DOHH2 (cell line): ENCODE measurements around the gene ALG8.

Experiments
- H3F3A ChIP-seq: fragments of 200-600 bp; sonication (generic), shearing (Covaris generic); 2 replicates; pipeline ENCODE4 v1.6.0; 2016; ENCODE audit warnings: antibody characterized with exemption, mild to moderate bottlenecking; ENCODE audit not compliant: control insufficient read depth, insufficient read depth
- H3K27ac ChIP-seq: fragments of 200-600 bp; sonication (generic); 2 replicates; pipeline ENCODE4 v1.5.1; 2014; ENCODE audit warnings: low read depth, mild to moderate bottlenecking, low read length, moderate library complexity
- H3K27me3 ChIP-seq: fragments of 200-600 bp; sonication (generic); 2 replicates; pipeline ENCODE4 v1.6.1; 2014; ENCODE audit warnings: mild to moderate bottlenecking, low read length, mixed read lengths; ENCODE audit not compliant: control insufficient read depth
- H3K36me3 ChIP-seq: fragments of 200-600 bp; sonication (generic); 2 replicates; pipeline ENCODE4 v1.6.1; 2014; ENCODE audit warnings: mild to moderate bottlenecking, low read length, moderate library complexity, mixed read lengths; ENCODE audit not compliant: control insufficient read depth
- H3K4me1 ChIP-seq: fragments of 200-600 bp; sonication (generic); 2 replicates; pipeline ENCODE4 v1.6.1; 2014; ENCODE audit warnings: mild to moderate bottlenecking, low read length, mixed read lengths; ENCODE audit not compliant: control insufficient read depth
- H3K4me2 ChIP-seq: fragments of 200-600 bp; sonication (generic); 2 replicates; pipeline ENCODE4 v1.6.0; 2014; ENCODE audit warnings: mild to moderate bottlenecking, low read length, moderate library complexity
- H3K4me3 ChIP-seq: fragments of 200-600 bp; sonication (generic); 2 replicates; pipeline ENCODE4 v1.5.1; 2014; ENCODE audit warnings: mild to moderate bottlenecking, low read length, mixed read lengths
- H3K79me2 ChIP-seq: fragments of 200-600 bp; sonication (generic); 2 replicates; pipeline ENCODE4 v1.6.1; 2014; ENCODE audit warnings: mild to moderate bottlenecking, low read length, mixed read lengths; ENCODE audit not compliant: control insufficient read depth
- H3K9me2 ChIP-seq: fragments of 200-600 bp; sonication (generic); replicated peaks from 2 replicates; pipeline ENCODE4 v1.6.1; 2014; ENCODE audit warnings: mild to moderate bottlenecking, low read length, mixed read lengths; ENCODE audit not compliant: control insufficient read depth
- H3K9me3 ChIP-seq: fragments of 200-600 bp; sonication (generic); 2 replicates; pipeline ENCODE4 v1.6.1; 2014; ENCODE audit warnings: antibody characterized with exemption, low read length, mixed read lengths; ENCODE audit not compliant: control insufficient read depth, insufficient read depth
- H4K20me1 ChIP-seq: fragments of 200-600 bp; sonication (generic); 2 replicates; pipeline ENCODE4 v1.6.0; 2014; ENCODE audit warnings: low read depth, mild to moderate bottlenecking, antibody characterized with exemption, low read length, moderate library complexity; ENCODE audit not compliant: control insufficient read depth, insufficient read depth
- EZH2phosphoT487 ChIP-seq: fragments of 200-600 bp; sonication (generic); IDR thresholded peaks from 2 replicates; pipeline ENCODE4 v1.6.1; 2017; ENCODE audit warnings: borderline replicate concordance, mild to moderate bottlenecking, antibody characterized with exemption, low read length, moderate library complexity, mixed read lengths
- TF ChIP-seq, protein P1 (sequence below): fragments of 200-600 bp; sonication (generic); IDR thresholded peaks from one replicate; pipeline ENCODE4 v1.5.1; 2014; ENCODE audit warnings: antibody characterized with exemption, mild to moderate bottlenecking, low read depth, low read length; ENCODE audit not compliant: poor library complexity, severe bottlenecking

The ALG8 gene

DNA sequence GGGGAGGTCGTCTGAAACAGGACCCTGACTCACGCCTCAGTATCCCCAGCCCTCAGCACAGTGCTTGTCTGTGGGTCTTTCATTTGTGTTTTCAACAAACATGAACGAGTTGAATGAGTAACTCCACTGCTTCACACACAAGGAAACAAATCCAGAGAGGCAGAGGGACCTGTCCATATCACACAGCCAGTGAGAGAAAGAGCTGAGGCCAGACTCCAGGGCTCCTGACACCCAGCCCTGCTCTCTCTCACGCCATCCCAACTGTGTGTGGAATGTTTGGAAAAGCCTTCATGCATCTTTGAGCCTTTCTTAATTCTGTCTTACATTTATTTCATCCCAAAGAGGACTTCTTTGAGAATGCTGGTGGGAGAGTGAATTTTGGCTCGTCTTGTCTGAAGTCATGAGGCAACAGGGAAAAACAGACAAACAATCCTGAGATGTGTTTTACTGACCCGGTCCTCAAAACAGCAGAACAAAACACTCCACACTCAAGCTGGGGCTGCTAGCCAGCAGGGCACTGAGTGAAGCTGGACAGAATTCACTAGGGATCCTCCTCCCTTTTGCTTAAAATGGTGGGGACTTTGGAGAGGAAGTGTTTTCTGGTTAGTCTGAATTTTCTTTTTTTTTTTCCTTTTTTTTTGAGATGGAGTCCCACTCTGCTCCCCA, 19.7 kb upstream of the ALG8 start:
- Histone ChIP-seq H3K9me2 (no peaks in the 10 kb centered on the region), H4K20me1 (no peaks in the 10 kb centered on the region), H3K4me1 (no peaks in the 10 kb centered on the region), H3K27ac (no peak overlapping the region), H3K27me3 (no peaks in the 10 kb centered on the region), H3K4me3 (no peak overlapping the region), H3K79me2 (no peaks in the 10 kb centered on the region), H3K9me3 (no peaks in the 10 kb centered on the region), H3K4me2 (no peak overlapping the region), H3F3A (no peaks in the 10 kb centered on the region), H3K36me3 (no peaks in the 10 kb centered on the region)
- TF ChIP-seq EZH2phosphoT487, result no peak

DNA sequence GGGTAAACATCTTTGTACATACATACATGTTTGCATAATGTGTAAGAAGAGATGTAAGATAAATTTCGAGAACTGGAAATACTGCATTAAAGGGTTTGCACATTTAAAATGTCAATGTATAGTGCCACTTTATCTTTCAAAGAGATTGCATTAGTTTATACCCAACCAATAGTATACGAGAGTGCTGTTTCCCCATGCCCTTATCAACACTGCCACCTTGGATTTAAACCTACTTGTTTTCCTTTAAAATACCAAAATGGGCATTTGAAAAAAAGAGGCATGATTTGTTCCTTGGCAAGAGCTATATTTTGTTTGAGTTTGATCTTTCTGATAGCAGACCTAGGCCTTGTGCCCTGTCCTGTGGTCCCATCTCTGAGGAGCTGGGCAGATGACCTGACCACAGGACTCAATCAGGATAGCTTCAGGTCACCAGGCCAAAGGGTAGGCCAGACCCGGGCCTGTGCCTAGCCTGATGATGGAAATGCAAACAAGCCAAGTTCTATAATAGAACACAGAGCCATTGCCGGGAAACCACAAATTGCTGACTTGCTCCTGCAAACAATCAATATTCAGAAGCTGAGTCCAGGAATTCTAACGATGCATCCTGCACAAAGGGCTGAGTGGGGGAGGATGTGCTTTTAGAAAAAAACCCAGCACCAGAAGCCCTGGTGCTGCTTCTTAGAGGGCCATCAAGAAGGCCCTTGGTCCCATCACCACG, 16.9 kb upstream of the ALG8 start:
- no peak overlapping the region for H3K27ac ChIP-seq
- no peaks in the 10 kb centered on the region for H3K9me3 ChIP-seq
- no peak overlapping the region for H3K4me3 ChIP-seq
- no peaks in the 10 kb centered on the region for H4K20me1 ChIP-seq
- no peaks in the 10 kb centered on the region for H3K9me2 ChIP-seq
- H3K27me3 ChIP-seq, result no peaks in the 10 kb centered on the region
- H3F3A ChIP-seq, result no peaks in the 10 kb centered on the region
- no peaks in the 10 kb centered on the region for H3K4me1 ChIP-seq
- no peak for TF ChIP-seq EZH2phosphoT487
- TF ChIP-seq, protein P1, sequence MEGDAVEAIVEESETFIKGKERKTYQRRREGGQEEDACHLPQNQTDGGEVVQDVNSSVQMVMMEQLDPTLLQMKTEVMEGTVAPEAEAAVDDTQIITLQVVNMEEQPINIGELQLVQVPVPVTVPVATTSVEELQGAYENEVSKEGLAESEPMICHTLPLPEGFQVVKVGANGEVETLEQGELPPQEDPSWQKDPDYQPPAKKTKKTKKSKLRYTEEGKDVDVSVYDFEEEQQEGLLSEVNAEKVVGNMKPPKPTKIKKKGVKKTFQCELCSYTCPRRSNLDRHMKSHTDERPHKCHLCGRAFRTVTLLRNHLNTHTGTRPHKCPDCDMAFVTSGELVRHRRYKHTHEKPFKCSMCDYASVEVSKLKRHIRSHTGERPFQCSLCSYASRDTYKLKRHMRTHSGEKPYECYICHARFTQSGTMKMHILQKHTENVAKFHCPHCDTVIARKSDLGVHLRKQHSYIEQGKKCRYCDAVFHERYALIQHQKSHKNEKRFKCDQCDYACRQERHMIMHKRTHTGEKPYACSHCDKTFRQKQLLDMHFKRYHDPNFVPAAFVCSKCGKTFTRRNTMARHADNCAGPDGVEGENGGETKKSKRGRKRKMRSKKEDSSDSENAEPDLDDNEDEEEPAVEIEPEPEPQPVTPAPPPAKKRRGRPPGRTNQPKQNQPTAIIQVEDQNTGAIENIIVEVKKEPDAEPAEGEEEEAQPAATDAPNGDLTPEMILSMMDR, result no peak
- H3K4me2 ChIP-seq, result no peak overlapping the region
- no peaks in the 10 kb centered on the region for H3K79me2 ChIP-seq
- H3K36me3 ChIP-seq, result no peaks in the 10 kb centered on the region

DNA sequence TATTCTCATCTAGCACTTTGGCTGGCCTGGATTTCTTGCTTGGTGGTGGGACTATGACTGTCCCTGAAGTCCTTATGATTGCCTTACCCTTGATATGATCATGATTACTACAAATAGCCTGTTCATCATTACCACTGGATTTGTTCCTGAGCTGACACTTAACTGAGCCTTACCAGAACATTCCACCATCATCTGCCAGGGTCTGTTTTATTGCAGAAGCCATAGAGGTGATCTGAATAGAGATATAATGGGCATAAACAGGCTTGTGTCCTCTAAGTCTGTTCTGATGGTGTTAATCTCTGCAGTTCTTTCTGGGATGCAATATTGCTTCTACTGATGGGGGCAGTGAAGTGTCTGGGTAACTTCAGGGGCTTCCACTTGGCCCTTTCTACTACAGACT, 12.4 kb upstream of the ALG8 start:
- Histone ChIP-seq H3K9me3 (no peaks in the 10 kb centered on the region), H3K9me2 (no peaks in the 10 kb centered on the region), H3K27ac (no peak overlapping the region), H3K36me3 (no peaks in the 10 kb centered on the region), H3K4me2 (no peak overlapping the region), H3K27me3 (no peaks in the 10 kb centered on the region), H3K4me3 (no peak overlapping the region), H3K79me2 (no peaks in the 10 kb centered on the region), H3F3A (no peaks in the 10 kb centered on the region), H4K20me1 (no peaks in the 10 kb centered on the region), H3K4me1 (no peaks in the 10 kb centered on the region)
- TF ChIP-seq, protein P1, result no peak
- no peak for TF ChIP-seq EZH2phosphoT487

DNA sequence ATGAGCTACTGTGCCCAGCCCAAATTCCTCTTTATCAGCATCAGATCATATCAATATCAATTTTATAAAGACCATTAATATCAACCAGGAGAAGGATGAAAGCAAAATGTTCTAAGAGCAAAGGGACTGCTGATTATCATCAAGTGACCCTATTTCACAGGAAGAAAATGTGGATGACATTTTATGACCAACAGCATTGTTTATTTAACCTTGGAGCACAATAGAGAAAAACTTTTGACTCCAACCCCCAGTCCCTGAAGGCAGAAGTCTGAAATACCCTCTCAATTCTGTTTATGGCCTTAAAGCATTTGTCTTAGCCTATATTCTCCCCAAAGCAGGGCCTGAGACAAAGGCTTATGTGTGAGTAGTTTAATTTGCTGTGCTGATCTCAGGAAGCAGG, 11.3 kb upstream of the ALG8 start:
- Histone ChIP-seq H3K4me1 (no peaks in the 10 kb centered on the region), H3K9me2 (no peaks in the 10 kb centered on the region), H3K4me2 (no peak overlapping the region), H3K27me3 (no peaks in the 10 kb centered on the region), H3K36me3 (no peaks in the 10 kb centered on the region), H4K20me1 (no peaks in the 10 kb centered on the region), H3F3A (no peaks in the 10 kb centered on the region), H3K79me2 (no peaks in the 10 kb centered on the region), H3K9me3 (no peaks in the 10 kb centered on the region), H3K27ac (no peak overlapping the region), H3K4me3 (no peak overlapping the region)
- no peak for TF ChIP-seq EZH2phosphoT487
